H9 (cell line): Measurements from ENCODE around the gene ZNF618. TPM values are rescaled to one million over a fixed set of nuclear protein-coding genes. Genes with fewer than 3 reads are reported as not detected.
A peak's percentile ranks its signal among the peaks of the same experiment; 100 is the strongest.

Source experiments
- DNase-seq: peaks from one replicate; pipeline ENCODE4 v3.0.0-alpha.2; 2017
- H2AFZ ChIP-seq: one replicate; pipeline ENCODE4 v1.6.1; 2013; ENCODE audit warnings: mild to moderate bottlenecking, low read length, control low read depth, moderate library complexity
- H2AK5ac ChIP-seq: 2 replicates; pipeline ENCODE4 v1.6.1; 2013; ENCODE audit warnings: low read length, control low read depth, mixed read lengths; ENCODE audit not compliant: insufficient read length
- H2BK120ac ChIP-seq: one replicate; pipeline ENCODE4 v1.6.1; 2013; ENCODE audit warnings: low read depth, mild to moderate bottlenecking, low read length, control low read depth, inconsistent platforms; ENCODE audit not compliant: poor library complexity, severe bottlenecking
- H2BK12ac ChIP-seq: 2 replicates; pipeline ENCODE4 v1.6.1; 2013; ENCODE audit warnings: low read length, control low read depth, mixed read lengths, low read depth; ENCODE audit not compliant: insufficient read length
- H2BK15ac ChIP-seq: 2 replicates; pipeline ENCODE4 v1.6.1; 2013; ENCODE audit warnings: low read depth, low read length, control low read depth
- H2BK20ac ChIP-seq: one replicate; pipeline ENCODE4 v1.6.1; 2013; ENCODE audit warnings: low read depth, mild to moderate bottlenecking, low read length, control low read depth, inconsistent platforms; ENCODE audit not compliant: poor library complexity, severe bottlenecking
- H2BK5ac ChIP-seq: 2 replicates; pipeline ENCODE4 v1.6.1; 2013; ENCODE audit warnings: low read length, control low read depth, mixed read lengths; ENCODE audit not compliant: insufficient read length
- H3K14ac ChIP-seq: 2 replicates; pipeline ENCODE4 v1.6.1; 2013; ENCODE audit warnings: low read length, control low read depth; ENCODE audit not compliant: insufficient read depth
- H3K18ac ChIP-seq: 2 replicates; pipeline ENCODE4 v1.6.1; 2013; ENCODE audit warnings: low read depth, mild to moderate bottlenecking, mixed read lengths, low read length, control low read depth; ENCODE audit not compliant: insufficient read length
- H3K23ac ChIP-seq: 2 replicates; pipeline ENCODE4 v1.6.1; 2013; ENCODE audit warnings: low read length, control low read depth, mixed read lengths, low read depth; ENCODE audit not compliant: insufficient read length
- H3K23me2 ChIP-seq: 2 replicates; pipeline ENCODE4 v1.6.1; 2013; ENCODE audit warnings: low read depth, mild to moderate bottlenecking, mixed read lengths, low read length, control low read depth; ENCODE audit not compliant: insufficient read length, poor library complexity, severe bottlenecking
- H3K27ac ChIP-seq: 2 replicates; pipeline ENCODE4 v1.5.1; 2013; ENCODE audit warnings: low read length, control low read depth, mixed read lengths, low read depth; ENCODE audit not compliant: insufficient read length
- H3K27me3 ChIP-seq: 2 replicates; pipeline ENCODE4 v1.6.1; 2013; ENCODE audit warnings: low read length, control low read depth, inconsistent platforms; ENCODE audit not compliant: insufficient read depth
- H3K4ac ChIP-seq: 2 replicates; pipeline ENCODE4 v1.6.1; 2013; ENCODE audit warnings: low read depth, mild to moderate bottlenecking, control low read depth, inconsistent platforms, low read length, moderate library complexity
- H3K4me1 ChIP-seq: 2 replicates; pipeline ENCODE4 v1.6.1; 2013; ENCODE audit warnings: low read length, control low read depth, inconsistent platforms; ENCODE audit not compliant: insufficient read depth
- H3K4me2 ChIP-seq: 2 replicates; pipeline ENCODE4 v1.6.1; 2013; ENCODE audit warnings: low read length, control low read depth, mixed read lengths; ENCODE audit not compliant: insufficient read length, insufficient read depth
- H3K56ac ChIP-seq: 2 replicates; pipeline ENCODE4 v1.6.1; 2013; ENCODE audit warnings: low read depth, mild to moderate bottlenecking, mixed read lengths, low read length, control low read depth; ENCODE audit not compliant: insufficient read length
- H3K79me1 ChIP-seq: 2 replicates; pipeline ENCODE4 v1.6.1; 2013; ENCODE audit warnings: low read depth, mild to moderate bottlenecking, moderate library complexity, low read length, control low read depth, inconsistent platforms; ENCODE audit not compliant: insufficient read depth, poor library complexity, severe bottlenecking
- H3K79me2 ChIP-seq: 2 replicates; pipeline ENCODE4 v1.6.1; 2013; ENCODE audit warnings: low read length, control low read depth, inconsistent platforms; ENCODE audit not compliant: insufficient read depth
- H3K9ac ChIP-seq: 2 replicates; pipeline ENCODE4 v1.6.1; 2013; ENCODE audit warnings: low read length, control low read depth, mixed read lengths; ENCODE audit not compliant: insufficient read length; ENCODE audit errors: extremely low read depth
- H3K9me3 ChIP-seq: one replicate; pipeline ENCODE4 v1.6.1; 2013; ENCODE audit warnings: low read depth, low read length, inconsistent platforms; ENCODE audit not compliant: control insufficient read depth
- H3T11ph ChIP-seq: one replicate; pipeline ENCODE4 v1.6.1; 2013; ENCODE audit warnings: mild to moderate bottlenecking, low read length, control low read depth, inconsistent platforms
- H4K20me1 ChIP-seq: one replicate; pipeline ENCODE4 v1.6.1; 2013; ENCODE audit not compliant: control insufficient read depth, insufficient read length, insufficient read depth
- H4K5ac ChIP-seq: 2 replicates; pipeline ENCODE4 v1.6.1; 2013; ENCODE audit warnings: low read depth, mild to moderate bottlenecking, mixed read lengths, low read length, control low read depth; ENCODE audit not compliant: insufficient read length
- H4K8ac ChIP-seq: replicated peaks from 2 replicates; pipeline ENCODE4 v1.6.1; 2013; ENCODE audit warnings: low read length, control low read depth, mixed read lengths, low read depth; ENCODE audit not compliant: insufficient read length
- H4K91ac ChIP-seq: 2 replicates; pipeline ENCODE4 v1.6.1; 2013; ENCODE audit warnings: low read depth, mild to moderate bottlenecking, moderate library complexity, mixed read lengths, low read length, control low read depth; ENCODE audit not compliant: insufficient read length
- H3K27ac Mint-ChIP-seq, 3 experiments: 2 replicates in 2 of 3; 3 replicates in 1 of 3; pipeline ENCODE4 v1.8.0; 2020 to 2021; ENCODE audit warnings: mixed read lengths in 3 of 3, mild to moderate bottlenecking in 1 of 3, moderate library complexity in 1 of 3
- H3K27me3 Mint-ChIP-seq: 2 replicates; pipeline ENCODE4 v1.8.0; 2021; ENCODE audit warnings: low read depth, mild to moderate bottlenecking, moderate library complexity, mixed read lengths
- H3K36me3 Mint-ChIP-seq, 3 experiments: 2 replicates in 2 of 3; 3 replicates in 1 of 3; pipeline ENCODE4 v1.8.0; 2020 to 2021; ENCODE audit warnings: low read depth in 3 of 3, mixed read lengths in 3 of 3; ENCODE audit not compliant: insufficient read depth in 1 of 3
- H3K4me1 Mint-ChIP-seq, 2 experiments: 2 replicates each; pipeline ENCODE4 v1.8.0; 2020; ENCODE audit warnings: mixed read lengths in 2 of 2
- H3K4me3 Mint-ChIP-seq, 2 experiments: 2 replicates in 1 of 2; 3 replicates in 1 of 2; pipeline ENCODE4 v1.8.0; 2020 to 2021; ENCODE audit warnings: mild to moderate bottlenecking in 2 of 2, mixed read lengths in 2 of 2, moderate library complexity in 1 of 2
- H3K9me3 Mint-ChIP-seq, 2 experiments: 2 replicates in 1 of 2; 3 replicates in 1 of 2; pipeline ENCODE4 v1.8.0; 2020; ENCODE audit warnings: mild to moderate bottlenecking in 2 of 2, mixed read lengths in 2 of 2, moderate library complexity in 1 of 2
- CTCF ChIP-seq: fragments of 200-600 bp; sonication (generic); conservative IDR thresholded peaks from 3 replicates; pipeline ENCODE4 v1.8.0; 2021; ENCODE audit warnings: antibody characterized with exemption, mild to moderate bottlenecking
- WGBS: extraction: QIAGEN DNeasy Blood & Tissue Kit; methylation state at CpG from one replicate; pipeline ENCODE4 v1.1.7; 2013; ENCODE audit warnings: missing lambda C conversion rate, low lambda C conversion rate, mixed read lengths; ENCODE audit not compliant: insufficient read length; ENCODE audit errors: extremely low coverage; 5-methylcytosine and 5-hydroxymethylcytosine counted together
- total RNA-seq: library from RNA; stranded (reverse); gene quantifications from 2 replicates; pipeline ENCODE4 v1.2.1, GENCODE V29; 2021

The ZNF618 gene
- total RNA-seq, 1 experiment from 2014 or later: 13.6 TPM

GRCh38 chr9:113919871-113920270 lies 43.8 kb downstream of the ZNF618 start:
- Histone ChIP-seq H3K9ac (no peak overlapping the region), H2BK5ac (no peak overlapping the region), H2AFZ (no peak overlapping the region), H2AK5ac (no peak overlapping the region), H3K18ac (no peak overlapping the region), H4K20me1 (no peaks in the 10 kb centered on the region), H3K23me2 (no peaks in the 10 kb centered on the region), H3K27me3 (no peaks in the 10 kb centered on the region), H3T11ph (no peak overlapping the region), H4K91ac (no peak overlapping the region), H4K5ac (no peak overlapping the region), H3K23ac (no peak overlapping the region), H3K56ac (no peak overlapping the region), H3K79me2 (peaks cover 3% of the 10 kb centered on the region; the same call in 1 of the 2 replicates), H3K9me3 (no peaks in the 10 kb centered on the region), H3K4me2 (no peak overlapping the region), H2BK12ac (no peak overlapping the region), H2BK120ac (no peak overlapping the region), H2BK15ac (no peak overlapping the region), H3K79me1 (no peaks in the 10 kb centered on the region), H3K4me1 (no peaks in the 10 kb centered on the region), H3K4ac (no peak overlapping the region), H3K14ac (no peak overlapping the region), H4K8ac (no peak overlapping the region), H3K27ac (no peak overlapping the region), H2BK20ac (no peak overlapping the region)
- DNase-seq: peak; percentile 31
- Mint-ChIP-seq H3K4me1 (peaks cover 0 to 2% of the 10 kb centered on the region in 2 experiments; a peak in 2 of 4 replicates), H3K36me3 (peaks cover 15 to 18% (median 17%) of the 10 kb centered on the region in 3 experiments), H3K4me3 (no peak overlapping the region; a peak in 1 of 5 replicates), H3K9me3 (peaks cover 13 to 18% of the 10 kb centered on the region in 2 experiments; a peak in 4 of 5 replicates), H3K27me3 (no peaks in the 10 kb centered on the region), H3K27ac (no peak overlapping the region)
- TF ChIP-seq CTCF: no peak
- WGBS: no CpG with 5 or more reads among the region's 5 CpGs
